H1 (cell line): ENCODE results near the gene TSHZ2. TPM values are rescaled to one million over a fixed set of nuclear protein-coding genes. Genes with fewer than 3 reads are reported as not detected.

ENCODE experiments used
- CHD2 ChIP-seq: IDR thresholded peaks from 2 replicates; pipeline ENCODE4 v1.6.1; 2012; ENCODE audit warnings: low read length, improper control_type of control experiment
- MAX ChIP-seq: IDR thresholded peaks from 2 replicates; pipeline ENCODE4 v1.6.1; 2012; ENCODE audit warnings: inconsistent platforms
- SP1 ChIP-seq: IDR thresholded peaks from 2 replicates; pipeline ENCODE4 v1.6.1; 2011; ENCODE audit warnings: low read depth, low read length
- SP2 ChIP-seq: IDR thresholded peaks from 2 replicates; pipeline ENCODE4 v1.6.1; 2012; ENCODE audit warnings: mild to moderate bottlenecking, low read length, inconsistent platforms
- TEAD4 ChIP-seq: IDR thresholded peaks from 2 replicates; pipeline ENCODE4 v1.6.1; 2012; ENCODE audit warnings: low read depth, low read length, inconsistent platforms, mixed read lengths
- polyA plus RNA-seq, 7 experiments: library from polyadenylated mRNA; depleted of rRNA in 3 of 7; stranded (reverse) in 5 of 7; unstranded in 2 of 7; fragments of >200 nt in 5 of 7; fragments of 200-250 nt in 2 of 7; gene quantifications; 1 replicate in 5 of 7; 2 replicates in 1 of 7; 4 replicates in 1 of 7; pipeline versions ENCODE4 v1.2.1 to v1.2.3, GENCODE V29; 2011 to 2013; ENCODE audit warnings: missing spikeins in 2 of 7, mixed read lengths in 2 of 7
- total RNA-seq: library from RNA; stranded (reverse); fragmentation: NEBNext Ultra II Directional; extraction: Animal tissue kit (Norgen Biotek cat#: 25700); gene quantifications from 2 replicates; pipeline ENCODE4 v1.2.1, GENCODE V29; 2021

Gene TSHZ2
- total and polyA plus RNA-seq, 2 of the 8 experiments (the other 6 are each of a cell fraction or from before 2014, with no cell fraction given) = 0.14 to 0.30 TPM

- TF ChIP-seq MAX (no peak), SP2 (no peak), TEAD4 (no peak), SP1 (no peak), CHD2 (no peak)
Observed at GRCh38 chr20:53116733-53117132, 144.6 kb downstream of the TSHZ2 start (continued).
